Keratinocyte (primary cell): Measurements from ENCODE around the gene CBLB.

Experiments
- EZH2 ChIP-seq: IDR thresholded peaks from one replicate; pipeline ENCODE4 v1.6.1; 2012; ENCODE audit warnings: inconsistent platforms, mild to moderate bottlenecking, low read length, moderate library complexity
- TF ChIP-seq, protein P1 (sequence below), 3 experiments: IDR thresholded peaks in 1 of 3; conservative IDR thresholded peaks in 1 of 3; optimal IDR thresholded peaks in 1 of 3; 2 replicates in 2 of 3; 3 replicates in 1 of 3; pipeline versions ENCODE3 to v1.5.1; 2011; ENCODE audit warnings: low read length in 3 of 3, mild to moderate bottlenecking in 3 of 3, moderate library complexity in 2 of 3, control low read depth in 1 of 3, inconsistent platforms in 1 of 3; ENCODE audit not compliant: insufficient read depth in 2 of 3; ENCODE audit errors: extremely low read depth in 1 of 3

DNA sequence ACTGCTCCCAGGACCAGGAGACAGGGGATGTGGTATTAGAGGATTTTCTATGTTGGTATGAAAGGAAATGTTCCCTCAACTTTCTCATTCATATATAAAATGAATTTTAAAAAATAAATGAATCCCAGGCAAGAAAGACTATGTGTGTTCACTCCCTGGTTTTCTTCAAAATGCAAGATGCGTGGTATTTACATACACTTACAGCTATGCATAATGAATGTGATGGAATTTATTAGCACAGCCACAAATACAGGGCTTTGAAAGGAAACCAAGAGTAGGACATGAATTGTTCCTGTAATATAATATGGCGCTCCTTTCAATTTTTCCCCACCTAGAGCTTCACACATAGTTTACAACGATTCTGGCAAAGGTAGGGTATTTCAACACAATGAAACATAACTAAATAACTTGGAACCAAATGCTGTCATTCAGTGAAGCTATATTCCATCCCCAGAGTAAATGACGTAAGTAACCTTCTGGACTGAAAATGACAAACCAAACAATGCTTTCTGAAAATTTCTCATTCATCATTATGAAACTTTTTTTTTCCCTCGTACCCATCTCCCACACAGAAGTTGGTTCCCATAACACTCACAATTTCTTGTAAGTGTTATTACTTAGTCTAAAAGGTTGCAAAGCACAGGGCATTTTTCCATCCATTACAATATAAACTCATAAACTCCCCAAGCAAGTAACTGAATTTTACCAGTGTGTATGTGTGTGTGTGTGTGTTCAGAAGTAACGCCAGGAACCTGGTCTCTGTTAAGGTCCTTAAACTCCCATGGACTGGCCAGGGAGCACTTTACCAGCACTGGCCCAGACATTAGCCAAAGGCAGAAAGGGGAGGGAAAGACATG is 41.8 kb downstream of the CBLB start:
- TF ChIP-seq, protein P1, sequence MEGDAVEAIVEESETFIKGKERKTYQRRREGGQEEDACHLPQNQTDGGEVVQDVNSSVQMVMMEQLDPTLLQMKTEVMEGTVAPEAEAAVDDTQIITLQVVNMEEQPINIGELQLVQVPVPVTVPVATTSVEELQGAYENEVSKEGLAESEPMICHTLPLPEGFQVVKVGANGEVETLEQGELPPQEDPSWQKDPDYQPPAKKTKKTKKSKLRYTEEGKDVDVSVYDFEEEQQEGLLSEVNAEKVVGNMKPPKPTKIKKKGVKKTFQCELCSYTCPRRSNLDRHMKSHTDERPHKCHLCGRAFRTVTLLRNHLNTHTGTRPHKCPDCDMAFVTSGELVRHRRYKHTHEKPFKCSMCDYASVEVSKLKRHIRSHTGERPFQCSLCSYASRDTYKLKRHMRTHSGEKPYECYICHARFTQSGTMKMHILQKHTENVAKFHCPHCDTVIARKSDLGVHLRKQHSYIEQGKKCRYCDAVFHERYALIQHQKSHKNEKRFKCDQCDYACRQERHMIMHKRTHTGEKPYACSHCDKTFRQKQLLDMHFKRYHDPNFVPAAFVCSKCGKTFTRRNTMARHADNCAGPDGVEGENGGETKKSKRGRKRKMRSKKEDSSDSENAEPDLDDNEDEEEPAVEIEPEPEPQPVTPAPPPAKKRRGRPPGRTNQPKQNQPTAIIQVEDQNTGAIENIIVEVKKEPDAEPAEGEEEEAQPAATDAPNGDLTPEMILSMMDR (optimal IDR thresholded peaks at IDR 0.05 in 1 of 3, IDR thresholded peaks at IDR 0.05 in 1 of 3, conservative IDR thresholded peaks at IDR 0.05 in 1 of 3; ENCODE audit: extremely low read depth in 1 of 3, insufficient read depth in 2 of 3, low read length in 3 of 3), result no peak
- no peak for TF ChIP-seq EZH2
